GM19395 (cell line): ENCODE data around the gene LHX5.
"Not testable (repeated sequence)": the region's sequence is repeated elsewhere in the genome, so short reads cannot be mapped to it uniquely, and the experiment has no call there.

Source experiments
- ATAC-seq: cut with Tn5 transposase; IDR thresholded peaks from one replicate; pipeline ENCODE4 v1.9.1; 2021; ENCODE audit warnings: mild to moderate bottlenecking, moderate library complexity; ENCODE audit not compliant: unreplicated experiment

LHX5 gene

GRCh38 chr12:113471619-113472171, at the start of gene LHX5:
Gene LHX5 (minus strand): TSS chr12:113471871. CDS start chr12:113471498, 373 bp downstream.
- no peak for ATAC-seq

- ATAC-seq, result no peak
Observed at GRCh38 chr12:113519464-113520307, 48.0 kb upstream of the LHX5 start.

GRCh38 chr12:113515082-113515856, 43.6 kb upstream of the LHX5 start:
- no peak for ATAC-seq

GRCh38 chr12:113514602-113515001, 42.9 kb upstream of the LHX5 start:
- ATAC-seq, result no peak

GRCh38 chr12:113512568-113512967, 40.9 kb upstream of the LHX5 start:
- ATAC-seq, result no peak

- no peak for ATAC-seq
Observed at GRCh38 chr12:113506867-113507266, 35.2 kb upstream of the LHX5 start.

GRCh38 chr12:113505941-113506340, 34.3 kb upstream of the LHX5 start:
- ATAC-seq, result no peak

- no peak for ATAC-seq
Observed at GRCh38 chr12:113504917-113505316, 33.2 kb upstream of the LHX5 start.

- no peak for ATAC-seq
Observed at GRCh38 chr12:113500782-113501311, 29.2 kb upstream of the LHX5 start.

- no peak for ATAC-seq
Observed at GRCh38 chr12:113500306-113500675, 28.6 kb upstream of the LHX5 start.

GRCh38 chr12:113498490-113498889, 26.8 kb upstream of the LHX5 start:
- no peak for ATAC-seq

GRCh38 chr12:113497693-113498092, 26.0 kb upstream of the LHX5 start:
- no peak for ATAC-seq

GRCh38 chr12:113495941-113496340, 24.3 kb upstream of the LHX5 start:
- ATAC-seq, result not testable (repeated sequence)

- ATAC-seq, result no peak
Observed at GRCh38 chr12:113488322-113488721, 16.7 kb upstream of the LHX5 start.

- ATAC-seq, result no peak
Observed at GRCh38 chr12:113486722-113487121, 15.1 kb upstream of the LHX5 start.

GRCh38 chr12:113485330-113485729, 13.7 kb upstream of the LHX5 start:
- no peak for ATAC-seq

GRCh38 chr12:113482334-113482733, 10.7 kb upstream of the LHX5 start:
- ATAC-seq, result no peak

GRCh38 chr12:113480336-113480971, 8.8 kb upstream of the LHX5 start:
- no peak for ATAC-seq

- no peak for ATAC-seq
Observed at GRCh38 chr12:113479590-113480335, 8.1 kb upstream of the LHX5 start.

- no peak for ATAC-seq
Observed at GRCh38 chr12:113479216-113479589, 7.5 kb upstream of the LHX5 start.
